ENCODE data around the gene GNAT2.

- TF ChIP-seq EZH2phosphoT487 (IDR thresholded peaks at IDR 0.05; ENCODE audit: low read depth), result no peak
- TF ChIP-seq, protein P1, sequence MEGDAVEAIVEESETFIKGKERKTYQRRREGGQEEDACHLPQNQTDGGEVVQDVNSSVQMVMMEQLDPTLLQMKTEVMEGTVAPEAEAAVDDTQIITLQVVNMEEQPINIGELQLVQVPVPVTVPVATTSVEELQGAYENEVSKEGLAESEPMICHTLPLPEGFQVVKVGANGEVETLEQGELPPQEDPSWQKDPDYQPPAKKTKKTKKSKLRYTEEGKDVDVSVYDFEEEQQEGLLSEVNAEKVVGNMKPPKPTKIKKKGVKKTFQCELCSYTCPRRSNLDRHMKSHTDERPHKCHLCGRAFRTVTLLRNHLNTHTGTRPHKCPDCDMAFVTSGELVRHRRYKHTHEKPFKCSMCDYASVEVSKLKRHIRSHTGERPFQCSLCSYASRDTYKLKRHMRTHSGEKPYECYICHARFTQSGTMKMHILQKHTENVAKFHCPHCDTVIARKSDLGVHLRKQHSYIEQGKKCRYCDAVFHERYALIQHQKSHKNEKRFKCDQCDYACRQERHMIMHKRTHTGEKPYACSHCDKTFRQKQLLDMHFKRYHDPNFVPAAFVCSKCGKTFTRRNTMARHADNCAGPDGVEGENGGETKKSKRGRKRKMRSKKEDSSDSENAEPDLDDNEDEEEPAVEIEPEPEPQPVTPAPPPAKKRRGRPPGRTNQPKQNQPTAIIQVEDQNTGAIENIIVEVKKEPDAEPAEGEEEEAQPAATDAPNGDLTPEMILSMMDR (IDR thresholded peaks at IDR 0.05; ENCODE audit: low read depth, low read length), result no peak
Observed at GRCh38 chr1:109625601-109626560, 6.5 kb upstream of the GNAT2 start.

Data from OCI-LY3 (cell line).